ENCODE data around the gene SYNGR4. TPM values are rescaled to one million over a fixed set of nuclear protein-coding genes. Genes with fewer than 3 reads are reported as not detected.

SYNGR4 gene
- total RNA-seq, 4 donors from 2014 or later: not detected

- H3K9me3 ChIP-seq: no peaks in the 10 kb centered on the region
- WGBS, 2 donors: 29 to 42% methylated on average over 38 to 41 of the region's 41 CpGs
- peaks cover 0 to 71% (median 28%) of the 10 kb centered on the region in 4 donors for H3K4me1 ChIP-seq
- H3K36me3 ChIP-seq: peaks cover 0 to 43% (median 0%) of the 10 kb centered on the region in 3 donors
- H3K27me3 ChIP-seq: no peaks in the 10 kb centered on the region
- peak overlapping the region; percentile 77 to 94 (median 88) for H3K27ac ChIP-seq
- TF ChIP-seq EP300 (IDR thresholded peaks at IDR 0.05) (peak; percentile 32 to 77), POLR2A (IDR thresholded peaks at IDR 0.05) (peak; percentile 12 to 36), CTCF (IDR thresholded peaks at IDR 0.05) (no peak)
- peak overlapping the region; percentile 15 to 55 (median 34) for H3K4me3 ChIP-seq
- DNase-seq (ENCODE audit: low spot score in 2 of 2): peak; percentile 28 to 32
These were observed 34.0 kb upstream of the SYNGR4 start for GRCh38 chr19:48330012-48330681.

GRCh38 chr19:48332351-48332661 is 31.9 kb upstream of the SYNGR4 start:
- Histone ChIP-seq H3K4me3 (peak overlapping the region in 2 of 4 donors; percentile 45 to 49), H3K27me3 (no peaks in the 10 kb centered on the region), H3K4me1 (peaks cover 0 to 53% (median 17%) of the 10 kb centered on the region in 4 donors), H3K27ac (peak overlapping the region; percentile 58 to 89 (median 86)), H3K36me3 (peaks cover 0 to 45% (median 0%) of the 10 kb centered on the region in 3 donors), H3K9me3 (no peaks in the 10 kb centered on the region)
- DNase-seq (ENCODE audit: low spot score in 2 of 2): no peak
- WGBS, 2 donors: 56 to 61% methylated on average over 6 of the region's 6 CpGs
- TF ChIP-seq CTCF (IDR thresholded peaks at IDR 0.05) (no peak), POLR2A (IDR thresholded peaks at IDR 0.05) (no peak), EP300 (IDR thresholded peaks at IDR 0.05) (no peak)

GRCh38 chr19:48332662-48333466 is 31.3 kb upstream of the SYNGR4 start:
- Histone ChIP-seq H3K27ac (peak overlapping the region; percentile 58 to 89 (median 86)), H3K36me3 (peaks cover 0 to 45% (median 0%) of the 10 kb centered on the region in 3 donors), H3K9me3 (no peaks in the 10 kb centered on the region), H3K4me1 (peaks cover 0 to 48% (median 17%) of the 10 kb centered on the region in 4 donors), H3K4me3 (peak overlapping the region; percentile 20 to 49 (median 40)), H3K27me3 (no peaks in the 10 kb centered on the region)
- 2 to 5% methylated on average over 25 of the region's 25 CpGs for WGBS, 2 donors
- peak in 1 of 5 experiments; percentile 10 for TF ChIP-seq CTCF (IDR thresholded peaks at IDR 0.05)
- peak in 1 of 2 donors; percentile 38 for TF ChIP-seq EP300 (IDR thresholded peaks at IDR 0.05)
- no peak for TF ChIP-seq POLR2A (IDR thresholded peaks at IDR 0.05)
- DNase-seq (ENCODE audit: low spot score in 2 of 2): peak; percentile 85 to 89

GRCh38 chr19:48333467-48334384 is 30.4 kb upstream of the SYNGR4 start:
- Histone ChIP-seq H3K9me3 (no peaks in the 10 kb centered on the region), H3K4me3 (peak overlapping the region; percentile 20 to 49 (median 40)), H3K4me1 (peaks cover 0 to 44% (median 17%) of the 10 kb centered on the region in 4 donors), H3K27me3 (no peaks in the 10 kb centered on the region), H3K36me3 (peaks cover 0 to 45% (median 0%) of the 10 kb centered on the region in 3 donors), H3K27ac (peak overlapping the region; percentile 58 to 89 (median 86))
- TF ChIP-seq POLR2A (IDR thresholded peaks at IDR 0.05) (peak in 1 of 2 donors; percentile 20), EP300 (IDR thresholded peaks at IDR 0.05) (peak in 1 of 2 donors; percentile 60), CTCF (IDR thresholded peaks at IDR 0.05) (peak; percentile 87 to 92 (median 90))
- peak; percentile 76 to 82 for DNase-seq (ENCODE audit: low spot score in 2 of 2)
- 5 to 8% methylated on average over 34 to 49 of the region's 54 CpGs for WGBS, 2 donors
